ENCODE data around the gene GFRA4.

- no peak for TF ChIP-seq POLR2A (IDR thresholded peaks at IDR 0.05; ENCODE audit: low read length)
- TF ChIP-seq JUN (IDR thresholded peaks at IDR 0.05), result no peak
- TF ChIP-seq MAZ (IDR thresholded peaks at IDR 0.05; ENCODE audit: borderline replicate concordance, low read depth, low read length), result no peak
- TF ChIP-seq EHMT2 (IDR thresholded peaks at IDR 0.05; ENCODE audit: low read depth), result no peak
- TF ChIP-seq CTCF (IDR thresholded peaks at IDR 0.05), result peak; percentile 90
- no peak for TF ChIP-seq RCOR1 (IDR thresholded peaks at IDR 0.05; ENCODE audit: low read depth, low read length)
- no peak for TF ChIP-seq BHLHE40 (IDR thresholded peaks at IDR 0.05; ENCODE audit: low read depth, low read length)
- no peak for TF ChIP-seq HEYL (CRISPR knock-in tag; IDR thresholded peaks at IDR 0.05)
- TF ChIP-seq HOXB5 (CRISPR knock-in tag; IDR thresholded peaks at IDR 0.05), result no peak
These were observed 47.7 kb upstream of the GFRA4 start for GRCh38 chr20:3710703-3711483.
